ENCODE data around the gene LMO4. TPM values are rescaled to one million over a fixed set of nuclear protein-coding genes. Genes with fewer than 3 reads are reported as not detected.

The LMO4 gene
- total RNA-seq, 1 donor from 2014 or later: 37.1 TPM

- ATAC-seq (ENCODE audit: low read depth): no peak
- no peaks in the 10 kb centered on the region for H3K27me3 Mint-ChIP-seq
- no peak overlapping the region for H3K4me3 Mint-ChIP-seq
- H3K36me3 Mint-ChIP-seq (ENCODE audit: low read depth): no peaks in the 10 kb centered on the region
- intact Hi-C loops (cut with micrococcal nuclease): no loop called here
- no peaks in the 10 kb centered on the region for H3K4me1 Mint-ChIP-seq
- ChIA-PET POLR2A (no interaction called here), CTCF (interaction anchor here (0.7 to 1.3 kb wide), 3 partner anchors 11 to 652 kb away, joined by 3 read pairs; no protein-coding TSS in a partner anchor)
- no peaks in the 10 kb centered on the region for H3K9me3 Mint-ChIP-seq
- no peak for DNase-seq
- no peak for TF ChIP-seq CTCF (IDR thresholded peaks at IDR 0.05)
- H3K27ac Mint-ChIP-seq: no peak overlapping the region
Observed at GRCh38 chr1:87299661-87300060, 29.0 kb upstream of the LMO4 start.

- H3K9me3 Mint-ChIP-seq: no peaks in the 10 kb centered on the region
- intact Hi-C loops (cut with micrococcal nuclease): no loop called here
- CTCF ChIA-PET: interaction anchor here (1.3 kb wide), 1 partner anchor 11 kb away, joined by 3 read pairs; no protein-coding TSS in a partner anchor
Observed at GRCh38 chr1:87300628-87301027, 28.1 kb upstream of the LMO4 start.

GRCh38 chr1:87305151-87305550, 23.5 kb upstream of the LMO4 start:
- CTCF ChIA-PET: interaction anchor here (1.4 to 1.7 kb wide), 2 partner anchors 10 to 649 kb away, joined by 4 to 6 read pairs; no protein-coding TSS in a partner anchor
- intact Hi-C loops (cut with micrococcal nuclease): no loop called here
- Mint-ChIP-seq H3K27ac (no peak overlapping the region), H3K4me1 (no peaks in the 10 kb centered on the region), H3K27me3 (peaks cover 3% of the 10 kb centered on the region), H3K36me3 (ENCODE audit: low read depth) (no peaks in the 10 kb centered on the region), H3K4me3 (no peak overlapping the region), H3K9me3 (no peaks in the 10 kb centered on the region)
- no peak for ATAC-seq (ENCODE audit: low read depth)
- POLR2A ChIA-PET: no interaction called here
- DNase-seq: no peak
- TF ChIP-seq CTCF (IDR thresholded peaks at IDR 0.05): no peak

More at GRCh38 chr1:87300628-87301027, 28.1 kb upstream of the LMO4 start:
- DNase-seq (no peak), ATAC-seq (ENCODE audit: low read depth) (no peak)
- Mint-ChIP-seq H3K27me3 (no peaks in the 10 kb centered on the region), H3K4me3 (no peak overlapping the region), H3K4me1 (no peaks in the 10 kb centered on the region), H3K27ac (no peak overlapping the region), H3K36me3 (ENCODE audit: low read depth) (no peaks in the 10 kb centered on the region)
- no peak for TF ChIP-seq CTCF (IDR thresholded peaks at IDR 0.05)
- POLR2A ChIA-PET: no interaction called here

GRCh38 chr1:87305762-87306161, 22.9 kb upstream of the LMO4 start:
- H3K27ac Mint-ChIP-seq: no peak overlapping the region
- H3K27me3 Mint-ChIP-seq: peaks cover 3% of the 10 kb centered on the region
- intact Hi-C loops (cut with micrococcal nuclease): no loop called here
- POLR2A ChIA-PET: no interaction called here
- no peaks in the 10 kb centered on the region for H3K9me3 Mint-ChIP-seq
- TF ChIP-seq CTCF (IDR thresholded peaks at IDR 0.05): no peak
- no peak for ATAC-seq (ENCODE audit: low read depth)
- CTCF ChIA-PET: no interaction called here
- no peak overlapping the region for H3K4me3 Mint-ChIP-seq
- no peaks in the 10 kb centered on the region for H3K36me3 Mint-ChIP-seq (ENCODE audit: low read depth)
- DNase-seq: no peak
- H3K4me1 Mint-ChIP-seq: no peaks in the 10 kb centered on the region

GRCh38 chr1:87307306-87307705, 21.4 kb upstream of the LMO4 start:
- TF ChIP-seq CTCF (IDR thresholded peaks at IDR 0.05): no peak
- Mint-ChIP-seq H3K4me3 (no peak overlapping the region), H3K4me1 (no peaks in the 10 kb centered on the region), H3K9me3 (no peaks in the 10 kb centered on the region), H3K36me3 (ENCODE audit: low read depth) (no peaks in the 10 kb centered on the region), H3K27me3 (peaks cover 3% of the 10 kb centered on the region), H3K27ac (no peak overlapping the region)
- ChIA-PET POLR2A (no interaction called here), CTCF (no interaction called here)
- intact Hi-C loops (cut with micrococcal nuclease): no loop called here
- no peak for DNase-seq
- no peak for ATAC-seq (ENCODE audit: low read depth)
